Neural progenitor cell (in vitro differentiated cells): ENCODE measurements around the gene LENG9. TPM values are rescaled to one million over a fixed set of nuclear protein-coding genes. Genes with fewer than 3 reads are reported as not detected.

Source experiments
- DNase-seq: peaks from one replicate; pipeline ENCODE4 v3.0.0-alpha.2; 2016; ENCODE audit warnings: low spot score
- H2AFZ ChIP-seq: fragments of 200-600 bp; sonication (generic); replicated peaks from 2 replicates; pipeline ENCODE4 v1.6.1; 2016; ENCODE audit warnings: antibody characterized with exemption
- H3F3A ChIP-seq: fragments of 200-600 bp; sonication (generic); 2 replicates; pipeline ENCODE4 v1.6.1; 2016; ENCODE audit warnings: antibody characterized with exemption, low read depth
- H3K27ac ChIP-seq: fragments of 200-600 bp; sonication (generic); 2 replicates; pipeline ENCODE4 v1.5.1; 2016; ENCODE audit warnings: mild to moderate bottlenecking
- H3K27me3 ChIP-seq: fragments of 200-600 bp; sonication (generic); 2 replicates; pipeline ENCODE4 v1.6.1; 2016; ENCODE audit warnings: mild to moderate bottlenecking, moderate library complexity
- H3K36me3 ChIP-seq: fragments of 200-600 bp; sonication (generic); 2 replicates; pipeline ENCODE4 v1.5.1; 2016
- H3K4me1 ChIP-seq: fragments of 200-600 bp; sonication (generic); 2 replicates; pipeline ENCODE4 v1.6.1; 2016; ENCODE audit warnings: mixed run types
- H3K4me2 ChIP-seq: fragments of 200-600 bp; sonication (generic); 2 replicates; pipeline ENCODE4 v1.6.1; 2016
- H3K4me3 ChIP-seq: fragments of 200-600 bp; sonication (generic); 2 replicates; pipeline ENCODE4 v1.5.1; 2016
- H3K79me2 ChIP-seq: fragments of 200-600 bp; sonication (generic); 2 replicates; pipeline ENCODE4 v1.6.1; 2016; ENCODE audit warnings: low read depth
- H3K9ac ChIP-seq: fragments of 200-600 bp; sonication (generic); 2 replicates; pipeline ENCODE4 v1.6.1; 2016
- H3K9me3 ChIP-seq: fragments of 200-600 bp; sonication (generic); 2 replicates; pipeline ENCODE4 v1.5.1; 2016; ENCODE audit warnings: low read depth
- H4K20me1 ChIP-seq: fragments of 200-600 bp; sonication (generic); 2 replicates; pipeline ENCODE4 v1.6.1; 2016; ENCODE audit warnings: low read depth
- H3K27ac Mint-ChIP-seq: 3 replicates; pipeline ENCODE4 v1.8.0; 2021; ENCODE audit warnings: mixed read lengths
- H3K27me3 Mint-ChIP-seq: 2 replicates; pipeline ENCODE4 v1.8.0; 2022; ENCODE audit warnings: low read depth, mild to moderate bottlenecking, inconsistent platforms, moderate library complexity, mixed read lengths; ENCODE audit not compliant: insufficient read depth
- H3K36me3 Mint-ChIP-seq: 3 replicates; pipeline ENCODE4 v1.8.0; 2021; ENCODE audit warnings: mixed read lengths
- H3K4me1 Mint-ChIP-seq: 3 replicates; pipeline ENCODE4 v1.8.0; 2021; ENCODE audit warnings: mixed read lengths
- H3K4me3 Mint-ChIP-seq: 3 replicates; pipeline ENCODE4 v1.8.0; 2021; ENCODE audit warnings: mild to moderate bottlenecking, moderate library complexity, mixed read lengths
- H3K9me3 Mint-ChIP-seq: 3 replicates; pipeline ENCODE4 v1.8.0; 2020; ENCODE audit warnings: mixed read lengths
- EZH2 ChIP-seq: fragments of 200-600 bp; sonication (generic); IDR thresholded peaks from 2 replicates; pipeline ENCODE4 v1.6.1; 2017; ENCODE audit warnings: antibody characterized with exemption, mild to moderate bottlenecking, moderate library complexity
- EZH2phosphoT487 ChIP-seq: fragments of 200-600 bp; sonication (generic); IDR thresholded peaks from 2 replicates; pipeline ENCODE4 v1.6.1; 2017; ENCODE audit warnings: antibody characterized with exemption
- total RNA-seq: library from RNA; depleted of rRNA; stranded (reverse); fragments of >200 nt; gene quantifications from 2 replicates; pipeline ENCODE4 v1.2.3, GENCODE V29; 2015; ENCODE audit warnings: low replicate concordance
- TF ChIP-seq, protein P1 (sequence below): fragments of 200-600 bp; sonication (generic); IDR thresholded peaks from 2 replicates; pipeline ENCODE4 v1.5.1; 2017; ENCODE audit warnings: antibody characterized with exemption, mild to moderate bottlenecking

LENG9 gene
- total RNA-seq, 1 donor from 2014 or later: 0.79 TPM

DNA sequence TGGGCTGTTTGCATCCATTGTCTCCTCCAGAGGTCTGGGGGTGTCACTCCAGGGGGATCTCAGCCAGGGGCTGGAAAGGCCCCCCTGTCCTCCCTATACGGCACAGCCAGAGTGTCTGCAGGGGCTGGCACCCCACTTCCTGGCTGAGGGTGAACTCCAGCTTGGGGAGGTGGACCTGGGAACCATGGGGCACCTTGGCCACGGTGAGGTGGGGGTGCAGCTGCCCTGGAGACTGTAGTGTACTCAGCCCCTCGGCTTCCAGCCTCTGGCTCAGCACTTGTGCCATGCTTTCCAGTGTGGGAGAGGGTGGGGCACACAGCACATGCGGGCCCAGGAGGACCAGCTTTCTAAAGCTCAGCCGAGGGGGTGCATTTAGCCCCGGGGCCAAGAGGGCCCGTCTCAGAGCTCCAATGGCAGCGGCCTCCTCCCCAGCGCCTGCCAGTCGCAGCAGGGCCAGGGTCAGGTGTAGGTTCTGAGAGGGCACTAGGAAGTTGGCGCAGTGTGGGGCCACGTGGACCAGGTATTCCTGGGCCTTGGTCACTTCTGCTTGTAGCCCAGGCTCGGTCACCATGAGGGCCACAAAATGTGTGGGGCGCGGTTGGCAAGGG lies 1.4 kb downstream of the LENG9 start:
- Mint-ChIP-seq H3K27me3 (peaks cover 17% of the 10 kb centered on the region), H3K36me3 (peaks cover 17% of the 10 kb centered on the region), H3K4me1 (peaks cover 11% of the 10 kb centered on the region), H3K9me3 (no peaks in the 10 kb centered on the region), H3K4me3 (peak overlapping the region; percentile 51), H3K27ac (no peak overlapping the region)
- DNase-seq: no peak
- no peaks in the 10 kb centered on the region for H3K4me1 ChIP-seq
- peaks cover 55% of the 10 kb centered on the region for H4K20me1 ChIP-seq
- TF ChIP-seq EZH2 (no peak), EZH2phosphoT487 (no peak)
- TF ChIP-seq, protein P1, sequence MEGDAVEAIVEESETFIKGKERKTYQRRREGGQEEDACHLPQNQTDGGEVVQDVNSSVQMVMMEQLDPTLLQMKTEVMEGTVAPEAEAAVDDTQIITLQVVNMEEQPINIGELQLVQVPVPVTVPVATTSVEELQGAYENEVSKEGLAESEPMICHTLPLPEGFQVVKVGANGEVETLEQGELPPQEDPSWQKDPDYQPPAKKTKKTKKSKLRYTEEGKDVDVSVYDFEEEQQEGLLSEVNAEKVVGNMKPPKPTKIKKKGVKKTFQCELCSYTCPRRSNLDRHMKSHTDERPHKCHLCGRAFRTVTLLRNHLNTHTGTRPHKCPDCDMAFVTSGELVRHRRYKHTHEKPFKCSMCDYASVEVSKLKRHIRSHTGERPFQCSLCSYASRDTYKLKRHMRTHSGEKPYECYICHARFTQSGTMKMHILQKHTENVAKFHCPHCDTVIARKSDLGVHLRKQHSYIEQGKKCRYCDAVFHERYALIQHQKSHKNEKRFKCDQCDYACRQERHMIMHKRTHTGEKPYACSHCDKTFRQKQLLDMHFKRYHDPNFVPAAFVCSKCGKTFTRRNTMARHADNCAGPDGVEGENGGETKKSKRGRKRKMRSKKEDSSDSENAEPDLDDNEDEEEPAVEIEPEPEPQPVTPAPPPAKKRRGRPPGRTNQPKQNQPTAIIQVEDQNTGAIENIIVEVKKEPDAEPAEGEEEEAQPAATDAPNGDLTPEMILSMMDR: no peak
- no peaks in the 10 kb centered on the region for H3K36me3 ChIP-seq
- no peaks in the 10 kb centered on the region for H3K9me3 ChIP-seq
- peaks cover 24% of the 10 kb centered on the region for H3K27me3 ChIP-seq
- no peak overlapping the region for H3K4me3 ChIP-seq
- no peak overlapping the region for H2AFZ ChIP-seq
- no peaks in the 10 kb centered on the region for H3K79me2 ChIP-seq
- H3K27ac ChIP-seq: no peak overlapping the region
- H3K9ac ChIP-seq: no peak overlapping the region
- H3K4me2 ChIP-seq: peak overlapping the region; percentile 88
- H3F3A ChIP-seq: peaks cover 45% of the 10 kb centered on the region

GRCh38 chr19:54461613-54462012 lies 2.0 kb downstream of the LENG9 start:
- Mint-ChIP-seq H3K27me3 (peaks cover 17% of the 10 kb centered on the region), H3K9me3 (no peaks in the 10 kb centered on the region), H3K4me1 (peaks cover 11% of the 10 kb centered on the region), H3K4me3 (peak overlapping the region; percentile 51), H3K36me3 (peaks cover 17% of the 10 kb centered on the region), H3K27ac (no peak overlapping the region)
- no peak for DNase-seq
- H3K27ac ChIP-seq: no peak overlapping the region
- no peak overlapping the region for H2AFZ ChIP-seq
- peaks cover 18% of the 10 kb centered on the region for H3K27me3 ChIP-seq
- no peak overlapping the region for H3K4me2 ChIP-seq
- no peaks in the 10 kb centered on the region for H3K4me1 ChIP-seq
- peaks cover 45% of the 10 kb centered on the region for H3F3A ChIP-seq
- no peaks in the 10 kb centered on the region for H3K36me3 ChIP-seq
- no peaks in the 10 kb centered on the region for H3K79me2 ChIP-seq
- TF ChIP-seq EZH2 (no peak), EZH2phosphoT487 (no peak)
- TF ChIP-seq, protein P1: no peak
- H3K9me3 ChIP-seq: no peaks in the 10 kb centered on the region
- peaks cover 56% of the 10 kb centered on the region for H4K20me1 ChIP-seq
- no peak overlapping the region for H3K9ac ChIP-seq
- H3K4me3 ChIP-seq: no peak overlapping the region

DNA sequence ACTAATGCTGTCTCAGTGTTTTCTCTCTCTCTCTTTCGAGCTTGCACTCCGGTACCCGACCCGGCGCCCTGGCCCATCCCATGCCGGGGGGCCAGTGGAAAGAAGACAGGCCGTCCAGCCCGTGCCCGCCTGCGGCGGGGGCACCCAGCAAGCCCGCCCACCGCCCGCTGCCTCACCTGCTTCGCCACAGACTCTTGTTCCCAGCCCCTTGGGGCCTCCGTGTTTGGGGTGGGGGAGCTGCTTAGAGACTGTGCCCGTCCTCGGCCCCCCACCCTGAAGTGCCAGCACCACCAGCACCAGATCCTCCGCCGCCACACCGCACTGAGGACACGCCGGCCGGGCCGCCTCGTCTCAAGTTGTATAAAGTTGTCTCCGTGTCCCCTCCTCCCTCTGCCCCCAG lies 2.4 kb downstream of the LENG9 start:
- Histone ChIP-seq H3K9me3 (no peaks in the 10 kb centered on the region), H3K27me3 (peaks cover 14% of the 10 kb centered on the region), H3F3A (peaks cover 43% of the 10 kb centered on the region), H3K36me3 (no peaks in the 10 kb centered on the region), H3K79me2 (no peaks in the 10 kb centered on the region), H3K4me3 (no peak overlapping the region), H2AFZ (no peak overlapping the region), H4K20me1 (peaks cover 56% of the 10 kb centered on the region), H3K4me1 (no peaks in the 10 kb centered on the region), H3K9ac (no peak overlapping the region), H3K4me2 (no peak overlapping the region), H3K27ac (no peak overlapping the region)
- DNase-seq: no peak
- H3K27me3 Mint-ChIP-seq: peaks cover 17% of the 10 kb centered on the region
- H3K27ac Mint-ChIP-seq: no peak overlapping the region
- H3K4me3 Mint-ChIP-seq: no peak overlapping the region
- no peak for TF ChIP-seq EZH2phosphoT487
- peaks cover 11% of the 10 kb centered on the region for H3K4me1 Mint-ChIP-seq
- H3K36me3 Mint-ChIP-seq: peaks cover 18% of the 10 kb centered on the region
- no peaks in the 10 kb centered on the region for H3K9me3 Mint-ChIP-seq

GRCh38 chr19:54460230-54461005 lies 3.2 kb downstream of the LENG9 start:
- Histone ChIP-seq H3K4me2 (no peak overlapping the region), H3K9ac (no peak overlapping the region), H3F3A (peaks cover 40% of the 10 kb centered on the region), H3K36me3 (no peaks in the 10 kb centered on the region), H3K27me3 (peaks cover 6% of the 10 kb centered on the region), H2AFZ (no peak overlapping the region), H4K20me1 (peaks cover 57% of the 10 kb centered on the region), H3K27ac (no peak overlapping the region), H3K4me3 (no peak overlapping the region), H3K79me2 (no peaks in the 10 kb centered on the region), H3K9me3 (no peaks in the 10 kb centered on the region), H3K4me1 (no peaks in the 10 kb centered on the region)
- Mint-ChIP-seq H3K4me1 (peaks cover 11% of the 10 kb centered on the region), H3K9me3 (no peaks in the 10 kb centered on the region), H3K4me3 (no peak overlapping the region), H3K36me3 (peaks cover 19% of the 10 kb centered on the region), H3K27me3 (peaks cover 18% of the 10 kb centered on the region), H3K27ac (no peak overlapping the region)
- TF ChIP-seq EZH2phosphoT487: no peak
- TF ChIP-seq, protein P1: no peak
- TF ChIP-seq EZH2: no peak
- DNase-seq: no peak
